ENCODE data around the gene SPON1.

Gene SPON1

DNA sequence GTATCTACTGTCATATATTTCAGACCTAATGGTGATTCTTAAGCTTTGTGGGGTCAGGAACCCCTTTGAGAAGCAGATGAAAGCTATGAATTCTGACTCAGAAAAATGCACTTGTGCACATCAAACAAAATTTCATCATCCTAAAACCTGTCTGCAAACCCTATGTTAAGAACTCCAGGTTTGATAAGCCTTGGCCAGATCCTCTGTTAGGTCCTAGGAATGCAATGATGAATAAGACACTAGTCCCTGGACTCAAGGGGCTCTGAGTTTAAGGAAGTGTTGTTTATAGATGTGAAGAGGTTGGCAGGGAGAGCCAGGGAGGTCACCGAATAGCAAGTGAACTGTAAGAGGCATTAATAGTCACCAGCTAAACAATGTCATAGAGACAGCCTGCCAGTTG lies 103.2 kb downstream of the SPON1 start:
- Histone ChIP-seq H3K4me2 (ENCODE audit: low read length, poor library complexity, severe bottlenecking) (no peak overlapping the region), H3K9ac (ENCODE audit: low read length) (peak overlapping the region; percentile 37), H3K14ac (ENCODE audit: low read length in 2 of 2) (no peak overlapping the region), H3K9me3 (ENCODE audit: control insufficient read depth, low read length) (no peaks in the 10 kb centered on the region), H2AK5ac (ENCODE audit: low read length, severe bottlenecking) (no peak overlapping the region), H3K27ac (ENCODE audit: low read length, poor library complexity, severe bottlenecking) (no peak overlapping the region), H2BK12ac (ENCODE audit: low read length in 2 of 2) (no peak overlapping the region), H3K4ac (ENCODE audit: low read depth in 1 of 2, low read length in 2 of 2) (no peak overlapping the region), H4K8ac (ENCODE audit: low read length) (no peak overlapping the region), H3K79me1 (replicated peaks; ENCODE audit: low read length, poor library complexity, severe bottlenecking) (no peaks in the 10 kb centered on the region), H4K91ac (ENCODE audit: low read length) (no peak overlapping the region), H3K27me3 (ENCODE audit: control insufficient read depth in 1 of 2, insufficient read depth in 1 of 2, low read length in 2 of 2) (no peaks in the 10 kb centered on the region), H2AFZ (ENCODE audit: low read depth, low read length) (no peak overlapping the region), H3K4me1 (ENCODE audit: control insufficient read depth, insufficient read depth, low read depth, low read length) (no peaks in the 10 kb centered on the region), H2BK120ac (ENCODE audit: low read depth, low read length) (no peak overlapping the region), H2BK5ac (ENCODE audit: low read depth, low read length, poor library complexity, severe bottlenecking) (no peak overlapping the region), H2BK15ac (ENCODE audit: low read depth, poor library complexity, severe bottlenecking) (no peak overlapping the region), H3K4me3 (ENCODE audit: insufficient read depth in 1 of 2, low read depth in 1 of 2, low read length in 2 of 2) (peak overlapping the region in 1 of 2 experiments; percentile 53), H3K23ac (ENCODE audit: low read length in 2 of 2) (no peak overlapping the region), H3K36me3 (ENCODE audit: control insufficient read depth in 1 of 2, insufficient read depth in 2 of 2, low read depth in 1 of 2, low read length in 2 of 2) (no peaks in the 10 kb centered on the region), H3K18ac (ENCODE audit: low read depth in 1 of 2, low read length in 2 of 2) (no peak overlapping the region)
- no CpG with 5 or more reads among the region's 1 CpG for WGBS
- DNase-seq: no peak

DNA sequence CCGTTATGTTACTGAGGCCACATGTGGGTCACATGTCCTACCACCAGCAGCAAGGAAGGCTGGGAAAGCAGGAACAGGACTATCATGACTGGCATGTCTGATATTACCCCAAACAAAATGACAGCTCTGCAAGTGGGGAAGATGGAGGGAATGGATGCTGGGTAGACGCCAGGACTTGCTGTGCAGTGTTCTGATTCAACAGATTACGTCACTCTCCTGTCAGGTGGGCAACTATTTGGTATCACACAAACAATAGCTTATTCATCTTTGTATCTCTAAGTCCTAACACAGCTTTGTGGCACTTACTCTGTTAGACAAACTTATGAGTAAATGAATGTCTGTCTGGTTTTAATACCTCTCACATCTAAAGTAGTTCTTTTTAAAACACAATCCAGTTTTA lies 105.2 kb downstream of the SPON1 start:
- H3K9ac ChIP-seq (ENCODE audit: low read length): no peak overlapping the region
- H2BK15ac ChIP-seq (ENCODE audit: low read depth, poor library complexity, severe bottlenecking): no peak overlapping the region
- H3K14ac ChIP-seq (ENCODE audit: low read length in 2 of 2): no peak overlapping the region
- no peak overlapping the region for H3K23ac ChIP-seq (ENCODE audit: low read length in 2 of 2)
- no peak overlapping the region for H2BK5ac ChIP-seq (ENCODE audit: low read depth, low read length, poor library complexity, severe bottlenecking)
- no peak overlapping the region for H3K4me2 ChIP-seq (ENCODE audit: low read length, poor library complexity, severe bottlenecking)
- no peak overlapping the region for H2BK120ac ChIP-seq (ENCODE audit: low read depth, low read length)
- H3K18ac ChIP-seq (ENCODE audit: low read depth in 1 of 2, low read length in 2 of 2): no peak overlapping the region
- no peak overlapping the region for H3K27ac ChIP-seq (ENCODE audit: low read length, poor library complexity, severe bottlenecking)
- H3K9me3 ChIP-seq (ENCODE audit: control insufficient read depth, low read length): no peaks in the 10 kb centered on the region
- H4K8ac ChIP-seq (ENCODE audit: low read length): no peak overlapping the region
- no peaks in the 10 kb centered on the region for H3K4me1 ChIP-seq (ENCODE audit: control insufficient read depth, insufficient read depth, low read depth, low read length)
- no peak for DNase-seq
- no peaks in the 10 kb centered on the region for H3K27me3 ChIP-seq (ENCODE audit: control insufficient read depth in 1 of 2, insufficient read depth in 1 of 2, low read length in 2 of 2)
- H3K4ac ChIP-seq (ENCODE audit: low read depth in 1 of 2, low read length in 2 of 2): no peak overlapping the region
- no peak overlapping the region for H3K4me3 ChIP-seq (ENCODE audit: insufficient read depth in 1 of 2, low read depth in 1 of 2, low read length in 2 of 2)
- H3K79me1 ChIP-seq (replicated peaks; ENCODE audit: low read length, poor library complexity, severe bottlenecking): no peaks in the 10 kb centered on the region
- WGBS: 64% methylated on average over 1 of the region's 3 CpGs
- no peak overlapping the region for H2AFZ ChIP-seq (ENCODE audit: low read depth, low read length)
- no peak overlapping the region for H2BK12ac ChIP-seq (ENCODE audit: low read length in 2 of 2)
- H4K91ac ChIP-seq (ENCODE audit: low read length): no peak overlapping the region
- no peak overlapping the region for H2AK5ac ChIP-seq (ENCODE audit: low read length, severe bottlenecking)
- H3K36me3 ChIP-seq (ENCODE audit: control insufficient read depth in 1 of 2, insufficient read depth in 2 of 2, low read depth in 1 of 2, low read length in 2 of 2): no peaks in the 10 kb centered on the region

DNA sequence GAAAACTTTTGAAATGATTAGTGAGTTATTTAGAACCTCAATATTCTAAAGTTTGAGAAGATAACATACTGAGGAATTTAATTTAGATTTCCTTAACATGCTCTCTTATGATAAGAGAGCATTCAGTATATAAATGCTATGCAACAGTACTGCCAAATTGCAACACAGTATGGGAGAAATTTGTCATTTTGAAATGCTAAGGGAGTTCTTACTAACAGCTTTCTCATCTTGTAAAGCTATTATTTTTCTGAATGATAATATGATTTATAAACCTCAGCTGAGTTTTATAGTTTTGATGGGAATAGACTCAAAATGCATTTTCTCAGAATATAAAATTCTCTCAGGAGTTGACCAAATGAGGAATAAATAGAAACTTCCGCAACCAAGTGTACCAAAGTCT lies 108.4 kb downstream of the SPON1 start:
- Histone ChIP-seq H3K9me3 (ENCODE audit: control insufficient read depth, low read length) (no peaks in the 10 kb centered on the region), H3K18ac (ENCODE audit: low read depth in 1 of 2, low read length in 2 of 2) (no peak overlapping the region), H3K4ac (ENCODE audit: low read depth in 1 of 2, low read length in 2 of 2) (no peak overlapping the region), H2BK120ac (ENCODE audit: low read depth, low read length) (no peak overlapping the region), H2BK15ac (ENCODE audit: low read depth, poor library complexity, severe bottlenecking) (no peak overlapping the region), H2AFZ (ENCODE audit: low read depth, low read length) (no peak overlapping the region), H2AK5ac (ENCODE audit: low read length, severe bottlenecking) (no peak overlapping the region), H3K4me3 (ENCODE audit: insufficient read depth in 1 of 2, low read depth in 1 of 2, low read length in 2 of 2) (no peak overlapping the region), H3K4me2 (ENCODE audit: low read length, poor library complexity, severe bottlenecking) (no peak overlapping the region), H3K27me3 (ENCODE audit: control insufficient read depth in 1 of 2, insufficient read depth in 1 of 2, low read length in 2 of 2) (peaks cover 0 to 3% of the 10 kb centered on the region in 2 experiments), H3K27ac (ENCODE audit: low read length, poor library complexity, severe bottlenecking) (no peak overlapping the region), H3K14ac (ENCODE audit: low read length in 2 of 2) (no peak overlapping the region), H3K36me3 (ENCODE audit: control insufficient read depth in 1 of 2, insufficient read depth in 2 of 2, low read depth in 1 of 2, low read length in 2 of 2) (no peaks in the 10 kb centered on the region), H3K4me1 (ENCODE audit: control insufficient read depth, insufficient read depth, low read depth, low read length) (no peaks in the 10 kb centered on the region), H3K9ac (ENCODE audit: low read length) (peak overlapping the region; percentile 55), H2BK5ac (ENCODE audit: low read depth, low read length, poor library complexity, severe bottlenecking) (no peak overlapping the region), H3K23ac (ENCODE audit: low read length in 2 of 2) (no peak overlapping the region), H3K79me1 (replicated peaks; ENCODE audit: low read length, poor library complexity, severe bottlenecking) (no peaks in the 10 kb centered on the region), H2BK12ac (ENCODE audit: low read length in 2 of 2) (no peak overlapping the region), H4K91ac (ENCODE audit: low read length) (no peak overlapping the region), H4K8ac (ENCODE audit: low read length) (no peak overlapping the region)
- 90% methylated on average over 1 of the region's 1 CpG for WGBS
- no peak for DNase-seq

DNA sequence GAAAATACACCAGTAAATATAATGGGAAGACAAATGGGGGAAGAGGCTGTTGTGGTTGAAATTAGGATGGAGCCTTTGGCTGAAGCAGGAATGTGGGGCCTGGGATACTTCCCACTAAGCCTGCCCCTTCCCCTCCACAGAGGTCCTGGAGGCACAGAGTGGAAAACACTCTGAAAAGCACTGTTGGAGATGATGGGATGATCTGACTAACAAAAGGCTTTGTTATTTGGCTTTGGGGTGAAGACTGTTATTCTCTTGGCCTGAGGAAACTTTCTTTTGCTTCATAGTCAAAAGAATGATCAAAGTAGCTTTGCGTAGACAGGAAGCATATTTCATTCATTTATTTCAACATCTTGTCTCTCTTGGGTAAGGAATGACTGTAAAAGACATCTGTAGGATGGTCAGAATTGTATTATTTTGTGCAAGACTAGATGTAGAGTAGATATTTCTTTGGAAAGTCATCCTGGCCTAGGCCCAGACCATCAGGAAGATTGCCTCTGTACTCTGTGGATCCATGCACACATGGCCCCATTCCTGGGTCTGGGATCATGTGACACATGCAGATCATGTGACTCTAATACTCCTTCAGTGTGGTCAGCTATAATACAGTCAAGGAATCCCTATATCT lies 111.4 kb downstream of the SPON1 start:
- WGBS: no CpG with 5 or more reads among the region's 1 CpG
- Histone ChIP-seq H2BK5ac (ENCODE audit: low read depth, low read length, poor library complexity, severe bottlenecking) (no peak overlapping the region), H3K9ac (ENCODE audit: low read length) (peak overlapping the region; percentile 74)

More for the DNA sequence above, 111.4 kb downstream of the SPON1 start:
- Histone ChIP-seq H2AK5ac (ENCODE audit: low read length, severe bottlenecking) (no peak overlapping the region), H3K4me2 (ENCODE audit: low read length, poor library complexity, severe bottlenecking) (no peak overlapping the region), H3K14ac (ENCODE audit: low read length in 2 of 2) (no peak overlapping the region), H2AFZ (ENCODE audit: low read depth, low read length) (no peak overlapping the region), H3K79me1 (replicated peaks; ENCODE audit: low read length, poor library complexity, severe bottlenecking) (no peaks in the 10 kb centered on the region), H3K18ac (ENCODE audit: low read depth in 1 of 2, low read length in 2 of 2) (no peak overlapping the region), H3K4me1 (ENCODE audit: control insufficient read depth, insufficient read depth, low read depth, low read length) (no peaks in the 10 kb centered on the region), H4K91ac (ENCODE audit: low read length) (no peak overlapping the region), H3K27me3 (ENCODE audit: control insufficient read depth in 1 of 2, insufficient read depth in 1 of 2, low read length in 2 of 2) (peaks cover 0 to 3% of the 10 kb centered on the region in 2 experiments), H2BK15ac (ENCODE audit: low read depth, poor library complexity, severe bottlenecking) (no peak overlapping the region), H3K36me3 (ENCODE audit: control insufficient read depth in 1 of 2, insufficient read depth in 2 of 2, low read depth in 1 of 2, low read length in 2 of 2) (no peaks in the 10 kb centered on the region), H3K9me3 (ENCODE audit: control insufficient read depth, low read length) (no peaks in the 10 kb centered on the region), H2BK120ac (ENCODE audit: low read depth, low read length) (no peak overlapping the region), H3K4ac (ENCODE audit: low read depth in 1 of 2, low read length in 2 of 2) (no peak overlapping the region), H3K4me3 (ENCODE audit: insufficient read depth in 1 of 2, low read depth in 1 of 2, low read length in 2 of 2) (peak overlapping the region in 1 of 2 experiments; percentile 14), H2BK12ac (ENCODE audit: low read length in 2 of 2) (no peak overlapping the region), H3K23ac (ENCODE audit: low read length in 2 of 2) (no peak overlapping the region), H3K27ac (ENCODE audit: low read length, poor library complexity, severe bottlenecking) (no peak overlapping the region), H4K8ac (ENCODE audit: low read length) (no peak overlapping the region)
- DNase-seq: no peak
